Measurements from ENCODE around the gene ACADS. TPM values are rescaled to one million over a fixed set of nuclear protein-coding genes. Genes with fewer than 3 reads are reported as not detected.

Gene ACADS, protein sequence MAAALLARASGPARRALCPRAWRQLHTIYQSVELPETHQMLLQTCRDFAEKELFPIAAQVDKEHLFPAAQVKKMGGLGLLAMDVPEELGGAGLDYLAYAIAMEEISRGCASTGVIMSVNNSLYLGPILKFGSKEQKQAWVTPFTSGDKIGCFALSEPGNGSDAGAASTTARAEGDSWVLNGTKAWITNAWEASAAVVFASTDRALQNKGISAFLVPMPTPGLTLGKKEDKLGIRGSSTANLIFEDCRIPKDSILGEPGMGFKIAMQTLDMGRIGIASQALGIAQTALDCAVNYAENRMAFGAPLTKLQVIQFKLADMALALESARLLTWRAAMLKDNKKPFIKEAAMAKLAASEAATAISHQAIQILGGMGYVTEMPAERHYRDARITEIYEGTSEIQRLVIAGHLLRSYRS
- 7.3 and 7.5 TPM in 2 replicates for total RNA-seq

DNA sequence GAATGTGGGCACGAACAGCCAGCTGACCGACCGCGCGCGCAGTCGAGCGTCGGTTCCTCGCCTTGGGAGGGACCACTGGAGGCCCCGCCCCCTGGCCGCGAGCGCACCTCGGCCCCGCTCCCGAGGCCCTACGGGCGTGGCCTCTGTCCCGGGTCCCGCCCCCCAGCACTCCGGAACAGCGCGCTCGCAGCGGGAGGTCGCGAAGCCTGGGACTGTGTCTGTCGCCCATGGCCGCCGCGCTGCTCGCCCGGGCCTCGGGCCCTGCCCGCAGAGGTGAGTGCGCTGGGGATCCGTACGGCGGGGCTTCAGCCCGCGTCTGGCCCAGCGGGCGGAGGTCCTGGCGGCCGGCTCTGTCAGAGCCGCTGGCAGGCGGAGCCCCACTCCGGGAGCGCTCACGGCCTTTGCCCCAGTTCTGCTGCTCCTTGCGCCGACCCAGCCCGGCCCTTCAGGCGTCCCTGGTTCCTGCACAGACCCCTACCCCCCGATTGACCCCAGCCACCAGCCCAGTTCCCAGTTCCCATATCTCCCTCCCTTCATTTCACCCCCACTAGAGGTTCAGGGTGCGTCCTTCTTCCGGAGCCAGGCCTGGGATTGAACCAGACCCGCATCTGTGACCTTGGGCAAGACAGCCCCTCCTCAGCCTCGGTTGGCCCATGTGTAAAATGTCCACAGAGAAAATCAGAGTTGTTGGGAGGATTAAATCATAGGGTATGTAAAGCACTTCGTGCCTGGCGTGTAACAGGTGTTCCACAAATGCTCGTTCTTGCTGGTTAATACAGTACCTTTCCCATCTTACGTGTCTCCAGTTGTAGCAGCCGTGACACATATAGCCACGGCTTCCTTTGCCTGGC is at the start of gene ACADS:
Gene ACADS (plus strand): TSS at position 168 of the 851 bp plus-strand sequence. CDS start 60 bp downstream, at position 228.

DNA sequence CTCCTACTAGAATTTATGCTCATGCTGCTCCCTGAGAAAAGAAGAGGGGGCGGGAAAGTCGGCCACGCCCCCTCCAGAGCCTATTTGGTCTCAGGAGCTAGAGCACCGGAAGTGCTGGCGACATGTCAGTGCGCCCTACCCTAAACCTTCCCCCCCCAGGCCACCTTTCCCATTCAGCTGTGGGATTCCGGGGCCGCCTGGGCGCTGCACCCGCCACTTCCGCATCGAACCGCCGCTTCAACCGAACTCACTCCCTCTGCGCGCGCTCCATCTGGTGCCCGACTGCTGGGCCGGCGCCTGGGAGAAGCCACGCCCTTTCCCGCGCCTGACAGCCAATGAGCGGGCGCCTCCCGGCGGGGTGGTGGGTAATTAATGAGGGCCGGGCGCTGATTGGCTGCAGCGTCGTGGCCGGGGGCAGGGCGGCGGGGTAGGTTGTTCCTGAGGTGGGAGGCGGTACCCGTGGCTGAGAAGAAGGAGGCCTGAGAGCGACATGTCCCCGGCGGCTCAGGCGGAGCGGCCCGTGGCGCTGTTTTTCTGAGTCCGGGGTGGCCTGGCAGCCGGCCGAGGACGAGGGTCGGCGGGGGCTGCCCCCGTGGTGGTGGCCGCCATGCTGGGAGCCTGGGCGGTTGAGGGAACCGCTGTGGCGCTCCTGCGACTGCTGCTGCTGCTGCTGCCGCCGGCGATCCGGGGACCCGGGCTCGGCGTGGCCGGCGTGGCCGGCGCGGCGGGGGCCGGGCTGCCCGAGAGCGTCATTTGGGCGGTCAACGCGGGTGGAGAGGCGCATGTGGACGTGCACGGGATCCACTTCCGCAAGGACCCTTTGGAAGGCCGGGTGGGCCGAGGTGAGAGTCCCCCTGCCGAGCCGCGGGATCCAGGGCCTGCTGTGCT is 38.7 kb upstream of the ACADS start, which contains the start of gene MLEC:
Gene MLEC (plus strand): TSS at position 460 of the 888 bp plus-strand sequence. CDS start 148 bp downstream, at position 608.

DNA sequence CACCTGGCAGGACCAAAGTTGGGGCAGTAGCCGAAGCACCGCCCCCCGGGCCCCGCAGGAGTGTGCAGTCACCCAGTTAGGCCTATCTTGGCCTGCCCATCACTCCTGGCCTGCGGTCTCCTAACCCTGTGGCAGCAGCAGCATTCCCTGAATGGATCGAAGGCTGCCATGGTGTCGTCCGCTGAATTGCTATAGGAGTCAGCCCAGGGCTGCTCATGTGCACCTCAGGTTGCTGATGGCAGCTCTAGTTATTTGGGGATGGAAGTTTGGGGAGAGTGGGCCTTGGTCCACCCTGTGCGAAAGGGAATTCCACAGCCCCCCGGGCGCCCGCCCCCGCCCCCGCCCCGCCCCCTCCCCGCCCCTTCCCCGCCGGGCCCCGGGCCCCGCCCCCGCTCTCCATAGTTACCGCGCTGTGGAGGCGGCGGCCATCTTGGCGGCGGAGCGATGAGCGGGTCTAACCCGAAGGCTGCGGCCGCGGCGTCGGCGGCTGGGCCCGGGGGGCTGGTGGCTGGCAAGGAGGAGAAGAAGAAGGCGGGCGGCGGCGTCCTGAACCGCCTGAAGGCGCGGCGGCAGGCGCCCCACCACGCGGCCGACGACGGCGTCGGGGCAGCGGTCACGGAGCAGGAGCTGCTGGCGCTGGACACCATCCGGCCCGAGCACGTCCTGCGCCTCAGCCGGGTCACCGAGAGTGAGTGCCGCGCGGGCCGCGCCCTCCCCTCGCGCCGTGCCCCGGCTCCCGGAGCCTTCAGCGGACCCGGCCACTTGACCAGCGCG is 15.4 kb upstream of the ACADS start, which contains the start of gene UNC119B:
Gene UNC119B (plus strand): TSS at position 428 of the 774 bp plus-strand sequence. CDS start 17 bp downstream, at position 445.

Other genes with a start within 250 kb of the ACADS start
- gene DYNLL1, start 229.7 kb upstream of the ACADS start, total RNA-seq: 392 and 421 TPM in 2 replicates
- 22.2 and 27.7 TPM in 2 replicates for gene COQ5, start 196.7 kb upstream of the ACADS start, total RNA-seq
- gene RNF10, start 191.5 kb upstream of the ACADS start, total RNA-seq: 66.5 and 90.9 TPM in 2 replicates
- 40.0 and 47.6 TPM in 2 replicates for gene POP5, start 144.4 kb upstream of the ACADS start, total RNA-seq
- 0.14 TPM in 1 of 2 replicates, not detected in the other for gene CABP1, start 85.2 kb upstream of the ACADS start, total RNA-seq
- 53.7 and 55.9 TPM in 2 replicates for gene MLEC, start 38.7 kb upstream of the ACADS start, total RNA-seq
- gene UNC119B, start 15.4 kb upstream of the ACADS start, total RNA-seq: 16.2 and 19.5 TPM in 2 replicates
- gene SPPL3, start 178.5 kb downstream of the ACADS start, total RNA-seq: 14.9 and 20.9 TPM in 2 replicates

Data from airway epithelial cell (primary cell).